Renal cortical epithelial cell (primary cell): ENCODE measurements around the gene TGIF2. TPM values are rescaled to one million over a fixed set of nuclear protein-coding genes. Genes with fewer than 3 reads are reported as not detected.
"Not testable (repeated sequence)": the region's sequence is repeated elsewhere in the genome, so short reads cannot be mapped to it uniquely, and the experiment has no call there.

Source experiments
- DNase-seq: peaks from one replicate; pipeline ENCODE4 v3.0.0-alpha.2; 2011; ENCODE audit warnings: low read depth
- total RNA-seq: library from RNA; depleted of rRNA; stranded (reverse); fragments of >200 nt; gene quantifications from 2 replicates; pipeline ENCODE4 v1.2.3, GENCODE V29; 2014

TGIF2 gene
- total RNA-seq, 1 donor from 2014 or later = 13.4 TPM

DNA sequence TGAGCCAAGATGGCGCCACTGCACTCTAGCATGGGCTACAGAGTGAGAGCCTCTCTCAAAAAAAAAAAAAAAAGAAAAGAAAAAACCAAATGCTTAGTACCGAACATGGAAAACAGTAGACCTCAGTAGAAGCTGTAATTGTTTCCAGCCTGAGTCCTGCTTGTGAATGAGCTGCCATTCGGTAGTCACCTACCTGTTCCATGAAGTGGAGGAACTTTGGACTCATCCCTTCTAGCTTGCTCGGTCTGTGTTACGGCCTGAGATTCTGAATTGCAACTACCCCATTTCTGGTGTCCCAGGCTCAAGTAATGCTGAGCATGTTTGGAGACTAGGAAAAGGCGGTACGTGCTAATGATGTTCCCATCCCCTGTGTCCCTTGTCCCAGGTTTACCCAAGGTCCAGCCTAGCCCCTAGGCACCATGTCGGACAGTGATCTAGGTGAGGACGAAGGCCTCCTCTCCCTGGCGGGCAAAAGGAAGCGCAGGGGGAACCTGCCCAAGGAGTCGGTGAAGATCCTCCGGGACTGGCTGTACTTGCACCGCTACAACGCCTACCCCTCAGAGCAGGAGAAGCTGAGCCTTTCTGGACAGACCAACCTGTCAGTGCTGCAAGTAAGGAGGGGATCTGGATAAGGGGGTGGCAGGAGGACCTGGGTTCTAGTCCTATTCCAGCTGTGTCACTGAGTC lies 5.1 kb downstream of the TGIF2 start:
- no peak for DNase-seq

DNA sequence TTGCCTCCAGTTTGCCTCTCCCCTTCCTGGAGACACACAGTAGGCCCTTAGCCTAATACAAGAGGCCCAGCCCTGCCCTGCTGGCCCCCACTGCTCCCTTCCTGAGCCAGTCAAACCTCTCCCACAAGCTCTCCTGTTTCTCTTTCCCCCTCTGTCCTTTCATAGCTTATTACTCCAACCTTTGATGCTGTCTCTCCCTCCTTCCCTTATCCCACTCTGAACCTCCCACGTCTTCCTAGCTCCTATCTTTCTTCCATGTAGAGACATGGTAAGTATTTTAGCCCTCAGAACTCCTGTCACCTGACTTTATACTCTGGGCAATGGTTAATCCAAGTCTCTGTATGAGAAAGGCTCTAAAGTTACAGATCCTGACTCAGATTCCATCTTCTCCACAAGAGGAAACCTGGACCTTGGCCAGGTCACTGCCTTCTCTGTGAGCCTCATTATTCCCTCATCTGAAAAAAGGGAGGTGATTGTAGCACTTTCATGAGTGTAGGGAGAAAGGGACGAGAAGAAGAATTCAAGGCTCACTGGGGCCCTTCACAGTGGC lies 6.7 kb downstream of the TGIF2 start:
- peak; percentile 93 for DNase-seq

GRCh38 chr20:36582322-36582721 lies 8.9 kb downstream of the TGIF2 start:
- no peak for DNase-seq

DNA sequence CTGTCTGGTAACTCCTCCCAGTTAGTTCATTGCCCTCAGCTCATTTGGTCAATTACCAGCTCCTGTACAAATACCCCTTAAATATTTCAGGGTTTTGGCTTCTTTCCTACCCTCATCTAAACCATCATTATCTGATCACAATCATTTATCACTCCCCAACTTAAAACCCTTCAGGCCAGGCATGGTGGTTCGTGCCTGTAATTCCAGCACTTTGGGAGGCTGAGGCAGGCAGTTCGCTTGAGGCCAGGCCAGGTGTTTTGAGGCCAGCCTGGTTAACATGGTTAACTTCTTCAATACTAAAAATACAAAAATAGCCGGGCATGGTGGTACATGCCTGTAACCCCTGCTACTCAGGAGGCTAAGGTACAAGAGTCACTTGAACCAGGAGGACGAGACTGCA lies 9.4 kb downstream of the TGIF2 start:
- DNase-seq = no peak

DNA sequence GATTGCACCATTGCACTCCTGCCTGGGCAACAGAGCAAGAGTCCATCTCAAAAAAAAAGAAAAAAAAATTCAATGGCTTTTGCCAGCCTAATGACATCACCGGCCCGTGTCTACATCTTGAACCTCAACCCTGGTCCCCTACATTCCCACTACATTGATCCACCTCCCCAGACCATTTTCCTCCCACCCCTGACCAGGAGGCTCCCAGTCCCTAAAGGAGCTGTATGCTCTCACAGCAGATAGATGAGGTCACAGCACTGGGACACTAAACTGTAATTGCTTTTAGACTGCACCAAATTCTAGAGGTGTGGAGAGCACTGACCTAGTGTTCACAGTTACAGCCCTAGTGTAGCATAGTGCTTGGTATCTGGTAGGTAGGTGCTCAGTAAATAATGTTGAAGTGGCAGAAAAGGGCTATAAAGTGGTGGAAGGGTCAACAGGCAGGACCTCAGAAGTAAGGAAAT lies 10.7 kb downstream of the TGIF2 start:
- no peak for DNase-seq

GRCh38 chr20:36585410-36586125 lies 12.2 kb downstream of the TGIF2 start:
- peak; percentile 67 for DNase-seq

DNA sequence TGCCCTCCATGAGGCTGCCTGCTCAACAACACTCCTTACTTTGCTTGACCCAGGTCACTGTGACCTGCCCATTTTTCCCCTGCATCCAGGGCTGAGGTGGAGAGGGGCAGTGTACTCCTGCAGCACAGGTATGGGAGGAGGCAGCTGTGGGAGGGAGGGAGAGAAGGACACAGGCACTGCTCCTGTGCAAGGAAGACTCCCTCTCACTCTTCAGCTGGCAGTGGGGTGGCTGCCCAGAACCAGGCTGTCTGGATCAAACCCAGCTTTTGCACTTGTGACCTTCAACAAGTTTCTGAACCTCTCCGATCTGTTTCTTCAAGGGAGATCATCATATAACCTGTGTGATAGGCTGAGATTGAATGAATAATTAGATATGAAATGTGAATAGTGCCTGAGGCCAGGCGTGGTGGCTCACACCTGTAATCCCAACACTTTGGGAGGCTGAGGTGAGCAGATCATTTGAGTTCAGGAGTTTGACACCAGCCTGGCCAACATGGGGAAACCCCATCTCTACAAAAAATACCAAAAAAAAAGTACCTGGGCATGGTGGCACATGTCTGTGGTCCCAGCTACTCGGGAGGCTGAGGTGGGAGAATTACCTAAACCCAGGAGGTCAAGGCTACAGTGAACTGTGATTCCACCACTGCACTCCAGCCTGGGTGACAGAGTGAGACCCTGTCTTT lies 14.1 kb downstream of the TGIF2 start:
- DNase-seq = no peak

GRCh38 chr20:36591281-36591680 lies 17.9 kb downstream of the TGIF2 start:
- no peak for DNase-seq

GRCh38 chr20:36591854-36592641 lies 18.7 kb downstream of the TGIF2 start:
- peak; percentile 43 for DNase-seq

DNA sequence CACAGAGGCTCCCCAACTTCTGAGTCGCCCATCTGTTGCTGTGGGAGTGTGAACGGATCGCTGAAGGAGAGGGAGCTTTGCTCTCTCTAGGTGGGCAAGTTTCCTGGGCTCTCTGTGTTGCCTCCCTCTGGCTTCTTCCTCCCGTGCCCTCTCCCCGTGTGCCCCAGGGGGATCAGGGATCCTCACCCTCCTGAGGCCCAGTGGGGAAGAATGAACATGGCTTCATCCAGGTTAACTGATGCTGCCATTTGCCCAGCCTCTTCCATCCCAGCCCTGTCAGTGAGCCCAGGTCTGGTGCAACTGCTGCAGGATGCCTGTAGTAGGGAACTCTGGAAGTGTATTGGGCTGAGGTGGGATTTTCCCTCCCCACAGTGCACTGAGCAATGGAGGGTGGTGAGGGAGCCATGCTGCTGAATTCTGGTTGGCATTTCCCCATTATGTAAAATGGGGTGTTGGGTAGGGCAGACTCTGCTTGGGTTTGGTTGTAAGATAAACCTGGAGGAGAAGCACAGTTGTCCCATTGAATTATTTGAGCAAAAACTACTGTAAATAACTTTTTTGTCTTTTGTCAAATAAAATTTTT lies 20.0 kb downstream of the TGIF2 start:
- DNase-seq = no peak

DNA sequence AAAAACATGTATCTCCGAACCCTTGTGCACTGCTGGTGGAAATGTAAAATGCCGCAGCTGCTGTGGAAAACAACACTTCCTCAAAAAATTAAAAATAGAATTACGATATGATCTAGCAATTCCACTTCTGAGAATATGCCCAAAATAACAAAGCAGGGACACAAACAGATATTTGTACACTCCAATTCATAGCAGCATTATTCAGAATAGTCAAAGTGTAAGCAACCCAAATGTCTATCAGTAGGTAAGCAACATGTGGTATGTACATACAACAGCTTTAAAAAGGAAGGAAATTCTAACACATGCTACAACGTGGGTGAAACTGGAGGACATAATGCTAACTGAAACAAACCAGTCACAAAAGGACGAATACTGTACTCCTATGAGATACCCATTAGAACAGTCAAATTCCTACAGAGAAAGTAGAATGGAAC lies 26.5 kb downstream of the TGIF2 start:
- no peak for DNase-seq

DNA sequence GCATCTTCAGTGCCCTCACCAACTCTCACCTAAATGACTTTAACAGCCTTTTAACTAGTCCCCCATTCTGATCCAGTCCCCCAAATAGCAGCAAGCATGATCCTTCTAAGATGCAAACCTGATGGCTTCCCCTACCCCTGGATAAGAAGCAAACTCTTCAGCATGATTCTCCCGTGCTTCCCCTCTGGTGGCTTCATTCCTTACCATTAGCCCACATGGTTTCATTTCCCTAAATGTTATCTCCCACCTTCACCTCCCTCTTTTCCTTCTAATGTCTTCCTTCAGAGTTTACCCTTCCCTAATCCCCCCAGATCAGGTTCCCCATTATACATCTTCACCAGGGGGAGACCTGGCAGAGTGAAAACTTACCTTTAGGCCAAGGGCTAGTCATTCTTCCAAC lies 28.1 kb downstream of the TGIF2 start:
- no peak for DNase-seq

DNA sequence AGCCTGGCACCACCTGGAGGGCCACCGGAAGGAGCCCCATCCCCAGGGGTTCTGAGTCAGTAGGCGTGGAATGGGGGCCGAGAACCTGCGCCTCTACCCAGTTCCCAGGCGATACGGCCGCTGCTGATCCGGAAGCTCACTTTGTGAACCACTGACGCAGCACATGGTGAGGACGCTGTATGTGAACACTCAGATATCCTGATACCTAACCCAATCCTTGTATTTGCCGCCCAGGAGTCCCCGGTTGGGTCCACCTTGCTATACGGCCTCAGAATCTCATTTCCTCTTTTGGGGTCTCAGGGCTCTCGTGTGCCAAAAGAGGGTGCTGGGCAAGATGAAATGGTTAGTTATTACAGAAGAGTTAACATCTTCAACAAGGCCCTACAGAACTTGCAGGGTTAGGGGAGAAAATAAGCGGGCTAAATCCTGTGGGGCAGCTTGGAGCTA lies 31.6 kb downstream of the TGIF2 start:
- peak; percentile 27 for DNase-seq

DNA sequence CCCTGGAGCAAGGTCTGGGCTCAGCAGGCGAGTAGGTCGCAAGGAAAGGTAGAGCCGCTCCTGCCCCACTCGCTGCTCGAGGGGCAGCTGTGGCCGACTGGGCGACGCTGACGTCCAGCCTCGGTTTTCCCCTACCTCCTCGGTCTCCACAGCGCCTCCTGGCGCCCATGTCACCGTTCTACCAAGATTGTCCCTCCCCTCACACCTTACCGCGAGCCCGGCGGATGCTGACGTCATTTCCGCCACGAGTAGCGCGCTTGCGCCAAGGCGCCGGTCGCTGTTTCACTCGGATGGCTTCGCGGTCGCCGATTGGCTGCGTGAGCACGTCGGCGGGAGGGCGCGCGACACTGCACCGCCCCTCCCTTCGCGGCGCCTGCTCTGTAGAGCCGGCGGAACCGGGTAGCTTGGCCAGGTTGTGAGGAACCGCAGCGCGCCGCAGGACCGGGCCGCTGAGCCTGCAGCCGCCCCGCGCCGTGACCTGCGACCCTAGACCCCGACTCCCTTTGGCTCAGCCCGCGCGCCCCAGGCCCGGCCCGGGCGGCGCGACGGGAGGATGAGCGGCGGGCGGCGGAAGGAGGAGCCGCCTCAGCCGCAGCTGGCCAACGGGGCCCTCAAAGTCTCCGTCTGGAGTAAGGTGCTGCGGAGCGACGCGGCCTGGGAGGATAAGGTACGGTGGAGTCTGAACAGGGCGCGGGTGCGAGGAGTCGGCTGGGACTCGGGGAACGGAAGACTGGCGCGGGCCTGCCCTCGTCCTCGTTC lies 32.2 kb downstream of the TGIF2 start, which contains the start of gene RAB5IF:
Gene RAB5IF, plus strand, starts transcription at position 381 of the 759 bp plus-strand sequence. Its CDS starts 173 bp downstream, at position 554.
- DNase-seq = peak; percentile 95

DNA sequence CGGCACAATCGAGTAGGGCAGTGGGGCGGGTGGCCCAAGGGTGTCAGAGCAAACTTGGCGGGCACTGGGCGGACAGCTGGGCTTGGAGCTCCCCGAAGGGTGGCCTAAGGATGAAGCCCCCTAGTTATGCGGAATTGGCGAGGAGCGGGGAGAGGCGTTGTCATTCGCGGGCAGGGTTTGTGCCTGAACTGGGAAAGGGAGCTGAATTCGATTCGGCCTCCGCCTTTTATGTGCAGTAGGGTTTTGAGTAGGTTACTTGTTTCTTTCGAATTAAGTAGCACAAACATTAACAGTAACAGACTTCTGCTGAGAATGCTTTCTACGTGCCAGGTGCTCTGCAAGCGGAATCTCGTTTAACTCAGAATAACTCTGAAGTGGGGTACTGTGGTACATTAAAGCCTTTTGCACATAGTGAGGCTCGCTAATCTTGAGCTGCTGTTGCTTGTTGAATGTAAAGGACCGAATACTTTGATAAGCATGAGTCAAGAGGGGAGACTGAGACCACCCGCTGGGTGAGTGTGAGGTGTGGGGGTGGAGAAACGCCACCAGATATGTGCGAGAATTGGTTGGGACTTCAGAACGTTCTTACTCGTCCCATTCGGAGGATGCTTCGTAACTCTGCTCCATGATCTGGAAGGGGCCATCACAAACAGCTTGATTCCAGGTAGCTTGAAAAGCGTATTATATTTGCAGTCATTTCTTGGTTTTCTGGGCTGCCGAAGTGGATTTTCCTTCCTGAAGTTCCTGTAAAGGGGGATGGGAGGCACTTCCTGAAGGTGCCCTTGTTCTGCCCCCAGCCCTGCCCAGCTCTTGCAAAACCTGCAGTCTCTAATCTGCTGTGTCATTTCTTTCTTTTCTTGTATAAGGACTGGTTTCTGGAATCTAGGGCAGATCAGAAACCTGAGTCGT lies 33.0 kb downstream of the TGIF2 start:
- DNase-seq = peak; percentile 38

DNA sequence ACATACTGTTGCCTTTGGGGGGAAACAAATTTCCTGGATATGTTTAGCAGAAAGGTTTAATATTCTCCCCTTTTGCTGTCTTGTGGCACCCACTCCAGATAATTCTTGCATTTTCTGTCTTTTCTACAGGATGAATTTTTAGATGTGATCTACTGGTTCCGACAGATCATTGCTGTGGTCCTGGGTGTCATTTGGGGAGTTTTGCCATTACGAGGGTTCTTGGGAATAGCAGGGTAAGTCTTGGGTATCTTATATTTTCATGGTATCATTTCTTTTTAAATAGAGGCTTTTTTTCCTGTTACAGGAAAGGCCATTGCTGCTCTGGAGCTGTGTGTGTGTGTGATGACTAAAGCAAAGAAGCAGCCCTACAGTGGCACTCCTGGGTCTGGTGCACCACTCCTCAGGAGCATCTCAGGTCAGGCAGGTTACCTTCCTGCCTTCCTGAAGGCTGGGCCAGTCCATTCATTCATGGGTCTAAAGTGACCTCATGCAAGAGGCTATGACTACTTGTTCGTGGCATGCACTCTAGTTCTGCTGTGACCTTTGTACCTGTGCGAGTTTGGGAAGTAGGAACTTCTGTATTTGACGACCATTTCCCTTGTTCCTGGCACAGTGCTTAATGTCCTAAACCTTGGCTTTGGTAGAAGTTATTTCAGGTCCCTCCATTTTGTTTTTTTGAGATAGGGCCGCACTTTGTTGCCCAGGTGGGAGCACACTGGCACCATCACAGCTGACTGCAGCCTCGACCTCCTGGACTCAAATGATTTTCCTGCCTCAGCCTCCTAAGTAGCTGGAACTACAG lies 34.4 kb downstream of the TGIF2 start:
- peak; percentile 68 for DNase-seq

DNA sequence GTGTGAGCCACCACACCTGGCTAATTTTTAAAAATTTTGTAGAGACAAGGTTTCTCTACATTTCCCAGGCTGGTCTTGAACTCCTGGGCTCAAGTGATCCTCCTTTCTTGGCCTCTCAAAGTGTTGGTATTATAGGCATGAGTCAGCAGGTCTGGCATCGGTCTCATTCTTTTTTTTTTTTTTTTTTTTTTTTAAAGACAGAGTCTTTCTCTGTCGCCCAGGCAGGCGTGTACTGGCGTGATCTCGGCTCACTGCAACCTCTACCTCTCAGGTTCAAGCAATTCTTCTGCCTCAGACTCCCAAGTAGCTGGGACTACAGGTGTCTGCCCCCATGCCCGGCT lies 35.0 kb downstream of the TGIF2 start:
- not testable (repeated sequence) for DNase-seq

DNA sequence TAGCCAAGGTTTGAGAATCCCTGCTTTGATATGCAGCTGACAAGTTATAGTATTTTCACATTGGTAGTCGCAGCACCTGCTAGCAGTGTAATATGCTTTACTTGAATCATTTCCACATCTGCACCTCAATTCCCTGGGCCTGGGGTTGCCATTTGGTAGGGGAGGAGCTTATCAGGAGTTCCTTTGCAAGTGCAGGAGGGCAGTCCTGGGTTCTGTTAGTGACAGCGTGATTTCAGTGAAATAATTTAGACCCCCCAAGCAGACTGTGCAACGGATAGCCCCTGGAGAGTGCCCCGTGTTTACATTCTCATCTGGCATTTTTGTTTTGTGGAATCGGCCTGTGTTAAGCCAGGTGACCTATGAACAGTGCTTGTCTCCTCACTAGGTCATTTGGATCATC lies 38.2 kb downstream of the TGIF2 start:
- no peak for DNase-seq
